Rectal smooth muscle tissue (tissue), 1 donor: Measurements from ENCODE around the gene RNF145.

Experiments used
- H3K27ac ChIP-seq: one replicate; pipeline ENCODE4 v1.7.0; 2013; ENCODE audit warnings: low read depth, low read length, inconsistent platforms
- H3K27me3 ChIP-seq: one replicate; pipeline ENCODE4 v1.7.0; 2013; ENCODE audit warnings: low read length; ENCODE audit not compliant: control insufficient read depth, insufficient read depth
- H3K36me3 ChIP-seq: one replicate; pipeline ENCODE4 v1.7.0; 2013; ENCODE audit warnings: low read length; ENCODE audit not compliant: control insufficient read depth, insufficient read depth
- H3K4me1 ChIP-seq: one replicate; pipeline ENCODE4 v1.7.0; 2013; ENCODE audit warnings: low read length; ENCODE audit not compliant: control insufficient read depth, insufficient read depth
- H3K4me3 ChIP-seq: one replicate; pipeline ENCODE4 v1.7.0; 2013; ENCODE audit warnings: low read length
- H3K9ac ChIP-seq: one replicate; pipeline ENCODE4 v1.7.0; 2013; ENCODE audit warnings: low read length

RNF145 gene

DNA sequence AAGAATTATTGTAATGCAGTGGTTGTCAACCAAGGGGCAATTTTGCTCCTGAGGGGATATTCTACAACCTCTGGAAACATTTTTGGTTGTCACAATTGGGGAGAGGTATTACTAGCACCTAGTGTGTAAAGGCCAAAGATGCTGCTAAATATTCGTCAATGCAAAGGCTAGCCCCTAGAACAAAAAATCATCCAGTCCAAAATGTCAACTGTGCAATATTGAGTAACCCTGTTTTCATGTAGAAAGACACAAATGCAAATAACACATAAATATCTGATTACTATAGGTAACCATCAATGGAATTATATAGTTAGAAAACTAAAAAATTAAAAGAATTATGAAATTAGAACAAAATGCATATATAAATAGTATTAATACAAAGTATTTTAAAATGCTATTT is 26.1 kb downstream of the RNF145 start:
- Histone ChIP-seq H3K4me1 (peaks cover 16% of the 10 kb centered on the region), H3K9ac (no peak overlapping the region), H3K4me3 (no peak overlapping the region), H3K27me3 (no peaks in the 10 kb centered on the region), H3K36me3 (peaks cover 6% of the 10 kb centered on the region), H3K27ac (no peak overlapping the region)

GRCh38 chr5:159182691-159183090 is 26.7 kb downstream of the RNF145 start:
- no peak overlapping the region for H3K27ac ChIP-seq
- no peaks in the 10 kb centered on the region for H3K27me3 ChIP-seq
- H3K4me1 ChIP-seq, result peaks cover 16% of the 10 kb centered on the region
- H3K9ac ChIP-seq, result no peak overlapping the region
- H3K4me3 ChIP-seq, result no peak overlapping the region
- peaks cover 6% of the 10 kb centered on the region for H3K36me3 ChIP-seq

DNA sequence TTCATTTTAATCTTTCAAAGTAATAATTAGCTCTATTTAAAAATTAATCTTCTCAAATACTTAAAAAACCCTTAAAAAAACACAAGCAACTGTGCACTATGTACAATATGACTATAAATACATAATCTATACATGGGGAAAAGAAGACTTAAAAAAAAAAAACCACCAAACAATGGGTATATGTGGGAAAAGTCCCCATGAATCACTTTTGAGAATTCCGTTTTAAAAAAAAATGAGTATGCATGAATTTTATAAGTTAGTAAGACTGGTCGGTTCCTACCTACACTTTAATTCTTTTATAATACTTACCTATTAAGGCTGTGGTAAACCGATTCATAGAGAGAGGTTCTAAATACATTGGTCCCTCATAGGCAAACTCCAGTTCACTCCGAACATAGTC is 27.7 kb downstream of the RNF145 start:
- H3K27ac ChIP-seq, result no peak overlapping the region
- H3K9ac ChIP-seq, result no peak overlapping the region
- H3K27me3 ChIP-seq, result no peaks in the 10 kb centered on the region
- H3K4me3 ChIP-seq, result no peak overlapping the region
- peaks cover 5% of the 10 kb centered on the region for H3K36me3 ChIP-seq
- peaks cover 16% of the 10 kb centered on the region for H3K4me1 ChIP-seq

DNA sequence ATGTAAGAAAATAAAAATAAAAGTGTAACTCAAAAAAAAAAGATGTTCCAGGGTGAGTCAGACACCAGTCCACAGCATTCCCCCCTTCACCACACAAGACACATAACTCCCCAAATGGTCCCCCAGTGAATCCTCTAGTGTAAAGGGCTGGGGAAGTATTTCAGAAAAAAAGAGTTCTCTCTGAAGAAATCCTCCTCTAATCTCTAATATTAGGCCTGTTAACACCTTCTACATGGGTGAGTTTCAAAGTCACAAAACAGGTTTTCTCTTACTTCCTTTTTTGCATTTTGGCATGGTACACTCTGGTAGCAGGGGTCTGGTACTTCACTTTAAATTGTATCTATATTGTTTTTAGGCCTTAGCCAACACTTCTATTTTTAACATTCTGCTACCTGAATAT is 28.2 kb downstream of the RNF145 start:
- Histone ChIP-seq H3K27ac (no peak overlapping the region), H3K36me3 (peaks cover 3% of the 10 kb centered on the region), H3K4me1 (peaks cover 16% of the 10 kb centered on the region), H3K27me3 (no peaks in the 10 kb centered on the region), H3K4me3 (no peak overlapping the region), H3K9ac (no peak overlapping the region)

- H3K4me1 ChIP-seq, result peaks cover 11% of the 10 kb centered on the region
- H3K27me3 ChIP-seq, result no peaks in the 10 kb centered on the region
- no peak overlapping the region for H3K4me3 ChIP-seq
- peaks cover 3% of the 10 kb centered on the region for H3K36me3 ChIP-seq
- H3K9ac ChIP-seq, result no peak overlapping the region
- no peak overlapping the region for H3K27ac ChIP-seq
Measured at GRCh38 chr5:159179529-159180305, 29.6 kb downstream of the RNF145 start.

GRCh38 chr5:159178978-159179377 is 30.4 kb downstream of the RNF145 start:
- H3K27ac ChIP-seq, result no peak overlapping the region
- H3K4me1 ChIP-seq, result peaks cover 11% of the 10 kb centered on the region

GRCh38 chr5:159175547-159175946 is 33.8 kb downstream of the RNF145 start:
- no peak overlapping the region for H3K27ac ChIP-seq
- peaks cover 11% of the 10 kb centered on the region for H3K4me1 ChIP-seq
- H3K4me3 ChIP-seq, result no peak overlapping the region
- no peaks in the 10 kb centered on the region for H3K36me3 ChIP-seq
- H3K27me3 ChIP-seq, result no peaks in the 10 kb centered on the region
- H3K9ac ChIP-seq, result no peak overlapping the region

More at GRCh38 chr5:159178978-159179377, 30.4 kb downstream of the RNF145 start:
- Histone ChIP-seq H3K9ac (no peak overlapping the region), H3K27me3 (no peaks in the 10 kb centered on the region), H3K4me3 (no peak overlapping the region), H3K36me3 (peaks cover 3% of the 10 kb centered on the region)

DNA sequence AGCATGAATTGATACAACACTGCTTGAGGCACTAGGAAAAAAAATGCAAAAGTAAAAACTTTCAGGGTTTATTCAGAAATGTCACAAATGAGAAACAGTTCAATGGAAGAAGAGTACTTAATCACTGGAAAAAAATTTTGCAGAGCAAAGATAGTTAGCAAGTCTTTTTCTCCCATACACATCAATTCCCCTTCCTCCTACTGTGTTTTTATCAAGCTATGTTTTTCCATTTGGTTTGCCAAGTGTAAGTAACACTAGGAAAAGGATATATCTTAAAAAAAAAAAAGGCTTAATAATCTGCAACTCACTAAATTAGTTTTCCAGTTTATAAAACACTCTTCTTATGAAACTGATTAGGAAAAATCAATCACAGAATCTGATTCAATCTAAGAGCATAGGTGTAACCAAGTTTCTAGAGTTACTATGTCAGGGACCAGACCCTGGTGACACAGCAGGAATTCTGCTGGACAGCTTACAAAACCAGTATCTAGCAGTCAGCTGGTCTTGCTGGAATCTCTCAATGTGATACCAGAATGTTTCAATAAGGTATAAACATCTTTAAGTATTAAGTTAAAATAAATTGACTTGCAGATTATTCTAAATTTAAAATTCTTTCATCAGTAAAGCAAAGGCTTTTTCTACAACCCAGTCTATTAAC is 34.7 kb downstream of the RNF145 start:
- H3K4me1 ChIP-seq, result peaks cover 6% of the 10 kb centered on the region
- no peak overlapping the region for H3K9ac ChIP-seq
- H3K27ac ChIP-seq, result no peak overlapping the region
- H3K27me3 ChIP-seq, result no peaks in the 10 kb centered on the region
- H3K4me3 ChIP-seq, result no peak overlapping the region
- H3K36me3 ChIP-seq, result no peaks in the 10 kb centered on the region

DNA sequence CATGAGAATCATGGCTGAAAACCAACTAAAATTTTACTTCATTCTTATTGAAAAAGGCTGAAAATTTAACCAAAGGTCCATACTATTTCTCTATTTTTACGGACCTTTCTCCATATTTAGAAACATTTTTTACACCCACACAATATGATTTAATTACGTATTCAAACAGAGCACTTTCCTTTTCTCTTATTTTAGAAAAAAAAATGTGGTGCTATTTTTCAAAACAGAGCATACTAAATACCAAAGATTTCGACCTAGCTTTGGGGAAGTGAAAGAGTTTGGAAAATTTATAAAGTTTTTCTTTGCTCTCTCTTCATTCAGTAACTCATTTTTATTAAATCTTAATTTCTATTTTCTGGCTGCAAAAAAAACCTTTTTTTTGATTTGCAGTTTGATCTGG is 38.1 kb downstream of the RNF145 start:
- no peaks in the 10 kb centered on the region for H3K4me1 ChIP-seq
- H3K4me3 ChIP-seq, result no peak overlapping the region
- no peak overlapping the region for H3K27ac ChIP-seq
- H3K36me3 ChIP-seq, result no peaks in the 10 kb centered on the region
- H3K27me3 ChIP-seq, result no peaks in the 10 kb centered on the region
- no peak overlapping the region for H3K9ac ChIP-seq

DNA sequence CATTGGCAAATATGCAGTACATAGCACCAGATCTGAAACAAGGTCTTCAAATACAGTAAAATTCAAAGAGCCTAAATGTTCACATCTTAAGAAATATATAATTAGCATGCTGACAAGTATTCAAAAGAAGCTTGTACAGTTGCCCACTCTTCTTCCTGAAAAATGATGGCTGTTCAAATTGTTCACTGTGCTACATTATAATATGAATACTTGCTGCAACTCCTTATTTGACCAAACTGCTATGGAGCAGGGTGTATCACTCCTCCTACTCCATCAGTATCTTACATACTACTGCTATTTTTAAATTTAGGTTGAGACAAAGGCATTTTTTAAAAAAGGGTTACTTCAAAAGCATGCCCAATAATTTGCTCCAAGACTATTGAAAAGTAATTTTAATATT is 39.3 kb downstream of the RNF145 start:
- Histone ChIP-seq H3K4me1 (no peaks in the 10 kb centered on the region), H3K36me3 (peaks cover 3% of the 10 kb centered on the region), H3K4me3 (no peak overlapping the region), H3K27ac (no peak overlapping the region), H3K9ac (no peak overlapping the region), H3K27me3 (no peaks in the 10 kb centered on the region)

DNA sequence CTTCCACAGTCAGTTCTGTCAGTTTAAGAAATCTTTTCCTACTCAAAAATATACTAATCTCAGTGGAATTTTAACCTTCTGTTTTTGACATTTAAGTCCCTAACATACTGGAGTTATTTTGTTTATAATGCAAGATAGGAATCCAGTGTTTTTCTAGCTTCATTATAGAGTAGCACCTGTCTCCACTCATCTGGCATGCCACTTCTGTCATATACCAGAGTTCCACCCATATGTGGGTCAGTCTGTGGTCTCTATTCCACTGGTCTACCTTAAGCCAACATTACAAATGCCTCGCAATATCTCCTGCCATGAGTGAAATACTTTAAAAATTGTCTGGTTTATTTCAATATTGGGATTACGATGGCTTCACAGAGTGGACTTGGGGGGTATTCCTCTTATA is 42.9 kb downstream of the RNF145 start:
- Histone ChIP-seq H3K36me3 (peaks cover 3% of the 10 kb centered on the region), H3K27me3 (no peaks in the 10 kb centered on the region), H3K9ac (no peak overlapping the region), H3K4me1 (no peaks in the 10 kb centered on the region), H3K4me3 (no peak overlapping the region), H3K27ac (no peak overlapping the region)

GRCh38 chr5:159163701-159164046 is 45.7 kb downstream of the RNF145 start:
- Histone ChIP-seq H3K4me3 (no peak overlapping the region), H3K27ac (no peak overlapping the region), H3K9ac (no peak overlapping the region), H3K36me3 (peaks cover 12% of the 10 kb centered on the region), H3K4me1 (no peaks in the 10 kb centered on the region), H3K27me3 (no peaks in the 10 kb centered on the region)
